ENCODE data around the gene ATP6V0E2.

ATP6V0E2 gene

DNA sequence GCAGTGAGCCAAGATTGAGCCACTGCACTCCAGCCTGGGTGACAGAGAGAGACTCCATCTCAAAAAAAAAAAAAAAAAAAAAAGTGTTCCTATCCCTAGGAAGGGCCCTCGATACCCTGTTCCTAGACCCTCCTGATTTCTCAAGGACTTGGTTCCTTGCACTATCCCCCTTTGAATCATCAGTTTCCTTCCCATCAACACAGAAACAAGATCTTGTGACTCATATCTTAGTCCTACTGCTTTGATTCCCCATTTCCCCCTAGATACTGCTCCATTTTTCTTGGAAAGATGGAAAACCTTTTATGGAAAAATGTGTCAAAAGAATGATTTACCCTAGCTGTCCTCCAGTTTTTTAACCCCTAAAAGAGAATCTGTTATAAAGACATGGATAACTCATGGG is 37.3 kb upstream of the ATP6V0E2 start:
- no peak for DNase-seq (ENCODE audit: low read depth, low spot score)
- no peaks in the 10 kb centered on the region for H3K36me3 ChIP-seq (ENCODE audit: insufficient read depth, low read length)
- H3K9ac ChIP-seq (ENCODE audit: insufficient read length): no peak overlapping the region
- TF ChIP-seq EZH2 (IDR thresholded peaks at IDR 0.05) (no peak), FOXP2 (optimal IDR thresholded peaks at IDR 0.05; ENCODE audit: control extremely low read depth, extremely low read length, insufficient read depth) (no peak), POLR2AphosphoS5 (IDR thresholded peaks at IDR 0.05; ENCODE audit: borderline replicate concordance, low read depth, low read length) (no peak)
- no peaks in the 10 kb centered on the region for H3K9me3 ChIP-seq (ENCODE audit: low read depth, low read length)
- H3K4me3 ChIP-seq: no peak overlapping the region
- no peak overlapping the region for H3K27ac ChIP-seq

DNA sequence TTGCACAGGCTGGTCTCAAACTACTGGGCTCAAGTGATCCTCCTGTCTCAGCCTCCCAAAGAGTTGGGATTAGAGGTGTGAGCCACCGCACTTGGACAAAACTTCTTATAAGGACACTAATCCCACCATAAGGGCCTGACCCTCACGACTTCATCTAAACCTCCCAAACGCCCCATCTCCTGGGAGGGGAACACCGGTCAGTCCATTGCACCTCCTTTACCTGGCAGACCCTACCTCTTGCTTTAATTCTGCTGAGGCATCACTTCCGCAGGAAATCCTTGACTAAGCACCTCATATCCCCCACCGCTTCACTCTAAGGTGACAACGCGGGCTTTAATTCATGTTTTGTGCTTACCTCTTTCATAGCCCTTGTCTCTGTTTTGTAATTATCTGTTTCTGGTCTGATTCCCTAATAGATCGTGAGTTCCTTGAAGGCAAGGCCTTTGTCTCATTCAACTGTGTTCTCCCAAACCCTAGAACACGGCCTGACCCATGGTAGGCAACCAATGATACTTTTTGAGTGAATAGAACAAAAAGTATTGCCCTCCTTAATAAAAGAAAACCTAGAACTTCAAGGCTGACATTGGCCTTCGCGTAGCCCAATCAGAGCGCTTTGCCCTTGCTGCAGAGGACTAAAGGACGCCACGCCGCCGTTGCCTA is 36.1 kb upstream of the ATP6V0E2 start:
- no peak overlapping the region for H3K9ac ChIP-seq (ENCODE audit: insufficient read length)
- H3K27ac ChIP-seq: no peak overlapping the region
- TF ChIP-seq FOXP2 (optimal IDR thresholded peaks at IDR 0.05; ENCODE audit: control extremely low read depth, extremely low read length, insufficient read depth) (no peak), EZH2 (IDR thresholded peaks at IDR 0.05) (no peak), POLR2AphosphoS5 (IDR thresholded peaks at IDR 0.05; ENCODE audit: borderline replicate concordance, low read depth, low read length) (no peak)
- no peak for DNase-seq (ENCODE audit: low read depth, low spot score)
- no peaks in the 10 kb centered on the region for H3K9me3 ChIP-seq (ENCODE audit: low read depth, low read length)
- H3K4me3 ChIP-seq: no peak overlapping the region
- H3K36me3 ChIP-seq (ENCODE audit: insufficient read depth, low read length): no peaks in the 10 kb centered on the region

DNA sequence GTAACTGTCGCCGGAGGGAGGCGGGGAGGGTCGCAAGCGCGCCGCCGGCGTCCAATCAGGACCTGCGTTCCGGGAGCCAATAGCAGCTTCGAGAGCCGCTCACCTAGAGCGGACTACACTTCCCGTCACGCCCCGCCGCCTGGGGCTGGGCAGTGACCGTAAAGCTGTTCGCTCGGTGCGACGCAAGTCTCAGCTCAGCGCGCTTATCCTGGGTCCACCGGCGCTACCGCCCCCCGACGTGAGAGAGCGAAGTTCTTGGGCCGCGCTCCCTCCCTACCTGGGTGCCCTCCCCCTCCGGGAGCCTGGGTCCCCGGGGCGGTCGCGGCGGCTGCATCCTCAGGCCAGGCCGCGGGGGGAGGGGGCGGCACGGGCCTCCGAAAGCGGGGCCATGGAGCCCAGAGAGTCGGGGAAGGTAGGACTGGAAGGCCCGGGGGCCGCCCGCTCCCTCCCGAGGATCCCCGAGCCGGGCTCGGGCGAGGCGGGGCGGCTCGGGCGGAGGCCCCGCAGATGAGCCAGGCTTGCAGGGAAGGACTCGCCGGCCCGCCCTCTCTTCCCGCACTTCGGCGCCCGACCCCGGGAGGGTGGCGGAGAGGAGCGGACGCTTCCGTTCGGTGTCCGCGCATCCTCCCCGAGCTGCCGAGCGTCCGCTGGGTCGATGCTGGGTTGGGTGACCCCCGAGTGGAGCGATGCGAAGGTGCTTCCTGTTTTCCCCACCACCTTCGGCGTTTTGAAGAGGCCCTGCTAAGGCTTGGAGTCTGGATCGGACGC is 35.4 kb upstream of the ATP6V0E2 start, which contains the start of gene ZNF862:
TSS of gene ZNF862 (plus strand) at position 152 of the 768 bp plus-strand sequence. CDS start at position 389, 237 bp downstream.
- Histone ChIP-seq H3K9me3 (ENCODE audit: low read depth, low read length) (no peaks in the 10 kb centered on the region), H3K36me3 (ENCODE audit: insufficient read depth, low read length) (no peaks in the 10 kb centered on the region), H3K27ac (no peak within 1 kb of the TSS), H3K4me3 (peak within 1 kb of the TSS; percentile 81), H3K9ac (ENCODE audit: insufficient read length) (peak within 1 kb of the TSS; percentile 78)
- peak; percentile 79 for DNase-seq (ENCODE audit: low read depth, low spot score)
- TF ChIP-seq FOXP2 (optimal IDR thresholded peaks at IDR 0.05; ENCODE audit: control extremely low read depth, extremely low read length, insufficient read depth) (peak; percentile 91), POLR2AphosphoS5 (IDR thresholded peaks at IDR 0.05; ENCODE audit: borderline replicate concordance, low read depth, low read length) (peak; percentile 93), EZH2 (IDR thresholded peaks at IDR 0.05) (no peak)

DNA sequence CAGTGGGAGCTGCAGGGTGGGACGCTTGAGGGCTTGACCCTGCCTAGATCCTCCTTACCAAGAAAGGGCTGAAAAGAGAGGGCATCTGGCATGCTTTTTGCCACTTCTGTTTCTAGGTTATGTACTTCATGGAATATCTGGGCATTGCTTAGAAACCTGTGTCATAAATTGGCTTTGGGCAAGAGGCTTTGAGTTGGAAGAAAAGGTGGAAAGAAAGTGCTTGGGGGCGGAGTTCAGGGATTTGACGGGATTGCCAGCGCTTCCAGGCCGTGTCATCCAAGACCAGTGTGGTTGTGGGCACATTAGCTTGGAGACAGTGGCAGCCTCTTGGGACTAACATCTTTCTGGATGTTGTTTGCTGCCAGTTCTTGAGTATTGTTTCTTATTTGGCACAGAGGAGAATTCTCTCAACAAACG is 34.8 kb upstream of the ATP6V0E2 start:
- peak overlapping the region; percentile 78 for H3K9ac ChIP-seq (ENCODE audit: insufficient read length)
- H3K9me3 ChIP-seq (ENCODE audit: low read depth, low read length): no peaks in the 10 kb centered on the region
- TF ChIP-seq EZH2 (IDR thresholded peaks at IDR 0.05) (no peak), POLR2AphosphoS5 (IDR thresholded peaks at IDR 0.05; ENCODE audit: borderline replicate concordance, low read depth, low read length) (no peak), FOXP2 (optimal IDR thresholded peaks at IDR 0.05; ENCODE audit: control extremely low read depth, extremely low read length, insufficient read depth) (no peak)
- no peak overlapping the region for H3K27ac ChIP-seq
- no peaks in the 10 kb centered on the region for H3K36me3 ChIP-seq (ENCODE audit: insufficient read depth, low read length)
- DNase-seq (ENCODE audit: low read depth, low spot score): no peak
- H3K4me3 ChIP-seq: peak overlapping the region; percentile 81

DNA sequence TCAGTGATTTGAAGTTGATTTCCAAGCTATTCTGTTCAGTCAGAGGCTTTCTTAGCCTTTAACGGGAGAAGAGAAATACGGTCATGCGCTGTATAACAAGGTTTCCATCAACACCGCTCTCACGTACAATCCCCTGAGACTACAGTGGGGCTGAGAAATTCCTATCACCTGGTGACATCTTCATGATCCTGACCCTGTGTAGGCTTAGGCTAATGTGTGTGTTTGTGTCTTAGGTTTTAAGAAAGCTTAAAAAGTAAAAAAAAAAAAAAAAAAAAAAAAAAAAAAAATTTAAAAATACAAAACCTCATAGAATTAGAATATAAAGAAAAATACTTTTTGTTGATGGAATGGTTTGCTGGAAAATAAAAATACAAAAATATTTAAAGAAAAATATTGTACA is 33.8 kb upstream of the ATP6V0E2 start:
- no peak overlapping the region for H3K9ac ChIP-seq (ENCODE audit: insufficient read length)
- DNase-seq (ENCODE audit: low read depth, low spot score): no peak
- H3K27ac ChIP-seq: no peak overlapping the region
- no peaks in the 10 kb centered on the region for H3K9me3 ChIP-seq (ENCODE audit: low read depth, low read length)
- no peaks in the 10 kb centered on the region for H3K36me3 ChIP-seq (ENCODE audit: insufficient read depth, low read length)
- no peak for TF ChIP-seq EZH2 (IDR thresholded peaks at IDR 0.05)
- TF ChIP-seq FOXP2 (optimal IDR thresholded peaks at IDR 0.05; ENCODE audit: control extremely low read depth, extremely low read length, insufficient read depth): no peak
- no peak for TF ChIP-seq POLR2AphosphoS5 (IDR thresholded peaks at IDR 0.05; ENCODE audit: borderline replicate concordance, low read depth, low read length)
- H3K4me3 ChIP-seq: no peak overlapping the region

DNA sequence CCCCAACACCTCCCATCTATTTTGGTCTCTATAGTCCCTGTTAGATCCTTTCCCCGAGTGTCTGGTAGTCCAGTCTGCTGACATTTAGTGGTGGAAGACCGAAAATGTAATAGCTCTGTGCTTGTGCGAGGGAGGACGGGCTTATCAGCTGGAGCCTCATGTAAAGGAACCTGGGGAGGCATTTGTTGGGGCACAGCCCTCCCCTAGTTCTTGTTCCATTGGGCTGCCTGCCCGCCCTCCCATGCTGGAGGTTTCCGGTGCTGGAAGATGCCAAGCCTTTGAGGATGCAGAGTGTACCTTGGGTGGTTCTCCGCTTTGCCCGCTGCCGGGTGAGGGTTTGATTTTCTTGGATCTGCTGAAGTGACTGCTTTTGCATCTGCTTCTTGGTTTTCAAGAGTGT is 30.2 kb upstream of the ATP6V0E2 start:
- no peak overlapping the region for H3K9ac ChIP-seq (ENCODE audit: insufficient read length)
- no peak for TF ChIP-seq FOXP2 (optimal IDR thresholded peaks at IDR 0.05; ENCODE audit: control extremely low read depth, extremely low read length, insufficient read depth)
- TF ChIP-seq EZH2 (IDR thresholded peaks at IDR 0.05): no peak
- TF ChIP-seq POLR2AphosphoS5 (IDR thresholded peaks at IDR 0.05; ENCODE audit: borderline replicate concordance, low read depth, low read length): no peak
- no peak overlapping the region for H3K4me3 ChIP-seq
- H3K9me3 ChIP-seq (ENCODE audit: low read depth, low read length): no peaks in the 10 kb centered on the region
- H3K36me3 ChIP-seq (ENCODE audit: insufficient read depth, low read length): no peaks in the 10 kb centered on the region
- DNase-seq (ENCODE audit: low read depth, low spot score): no peak
- no peak overlapping the region for H3K27ac ChIP-seq

DNA sequence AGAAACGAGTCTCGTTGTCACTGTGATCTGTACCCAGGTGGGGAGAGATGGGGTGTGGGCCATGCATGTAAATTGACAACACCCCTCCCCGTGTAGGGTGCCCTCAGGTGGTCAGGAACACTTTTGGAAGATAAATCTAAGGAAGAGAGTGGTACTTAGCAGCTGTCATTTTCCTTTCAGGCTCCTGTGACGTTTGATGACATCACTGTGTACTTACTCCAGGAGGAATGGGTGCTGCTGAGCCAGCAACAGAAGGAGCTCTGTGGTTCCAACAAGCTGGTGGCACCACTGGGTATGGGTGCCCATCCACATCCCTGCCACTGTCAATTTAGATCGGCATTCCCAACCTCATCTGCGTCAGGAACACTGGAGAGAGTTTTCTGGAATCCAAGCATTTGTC is 29.3 kb upstream of the ATP6V0E2 start:
- DNase-seq (ENCODE audit: low read depth, low spot score): no peak
- Histone ChIP-seq H3K9ac (ENCODE audit: insufficient read length) (no peak overlapping the region), H3K27ac (no peak overlapping the region), H3K36me3 (ENCODE audit: insufficient read depth, low read length) (no peaks in the 10 kb centered on the region), H3K9me3 (ENCODE audit: low read depth, low read length) (no peaks in the 10 kb centered on the region), H3K4me3 (no peak overlapping the region)
- TF ChIP-seq FOXP2 (optimal IDR thresholded peaks at IDR 0.05; ENCODE audit: control extremely low read depth, extremely low read length, insufficient read depth): no peak
- no peak for TF ChIP-seq POLR2AphosphoS5 (IDR thresholded peaks at IDR 0.05; ENCODE audit: borderline replicate concordance, low read depth, low read length)
- no peak for TF ChIP-seq EZH2 (IDR thresholded peaks at IDR 0.05)

DNA sequence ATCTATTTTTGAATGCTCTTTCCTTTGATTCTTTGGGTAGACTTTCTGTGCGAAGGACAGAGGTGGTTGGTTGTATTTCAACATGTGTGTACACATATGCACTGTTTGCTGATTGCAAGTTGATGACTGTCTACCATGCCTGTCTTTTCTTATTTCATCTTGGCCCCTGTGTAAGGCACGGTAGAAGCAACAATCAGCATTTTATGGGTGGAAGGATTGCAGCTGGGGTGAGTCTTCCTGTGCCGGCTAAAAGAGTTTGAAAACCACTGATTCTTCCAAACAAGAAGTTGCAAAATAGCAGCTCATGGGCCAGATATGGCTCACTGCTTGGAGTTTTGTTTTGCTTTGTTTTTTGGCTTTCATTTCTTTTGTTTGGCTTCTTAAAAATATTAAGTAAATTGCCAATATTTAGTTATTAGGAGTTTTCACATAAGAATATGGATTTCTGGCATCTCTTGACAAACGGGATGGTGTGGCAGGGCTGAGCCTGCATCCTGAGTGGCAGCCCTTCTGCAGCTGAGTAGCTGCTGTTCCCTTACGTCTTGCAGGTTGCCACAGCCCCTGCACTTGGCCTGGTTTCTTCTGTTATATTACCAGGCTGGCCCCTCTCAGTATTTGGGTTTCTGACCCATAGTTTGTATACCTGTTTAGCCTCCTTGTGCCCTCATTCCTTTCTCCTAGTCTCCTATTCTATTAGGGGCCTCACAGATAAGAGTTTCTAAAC is 28.4 kb upstream of the ATP6V0E2 start:
- Histone ChIP-seq H3K9me3 (ENCODE audit: low read depth, low read length) (no peaks in the 10 kb centered on the region), H3K27ac (no peak overlapping the region), H3K9ac (ENCODE audit: insufficient read length) (no peak overlapping the region), H3K4me3 (no peak overlapping the region), H3K36me3 (ENCODE audit: insufficient read depth, low read length) (no peaks in the 10 kb centered on the region)
- TF ChIP-seq POLR2AphosphoS5 (IDR thresholded peaks at IDR 0.05; ENCODE audit: borderline replicate concordance, low read depth, low read length) (no peak), FOXP2 (optimal IDR thresholded peaks at IDR 0.05; ENCODE audit: control extremely low read depth, extremely low read length, insufficient read depth) (no peak), EZH2 (IDR thresholded peaks at IDR 0.05) (no peak)
- no peak for DNase-seq (ENCODE audit: low read depth, low spot score)
